Aorta (tissue), 5 donors: ENCODE measurements around the gene PROS1. TPM values are rescaled to one million over a fixed set of nuclear protein-coding genes. Genes with fewer than 3 reads are reported as not detected.
"Not testable (repeated sequence)": the region's sequence is repeated elsewhere in the genome, so short reads cannot be mapped to it uniquely, and the experiment has no call there.

Experiments
- ATAC-seq: fragments of 200-7000 bp; cut with Tn5 transposase; one replicate; pipeline ENCODE4 v1.9.1; 2022; ENCODE audit warnings: moderate library complexity; ENCODE audit not compliant: low FRiP score
- DNase-seq, 2 donors: peaks; one replicate each; pipeline ENCODE4 v3.0.0-alpha.2; 2020
- H3K27ac ChIP-seq, 2 donors: one replicate each; pipeline ENCODE4 v1.5.1; 2013; ENCODE audit warnings: low read length in 2 of 2, mild to moderate bottlenecking in 2 of 2, moderate library complexity in 2 of 2, control low read depth in 1 of 2, inconsistent platforms in 1 of 2, low read depth in 1 of 2
- H3K27me3 ChIP-seq, 2 donors: one replicate each; pipeline ENCODE4 v1.6.1; 2013; ENCODE audit warnings: control low read depth in 1 of 2, low read length in 1 of 2, mild to moderate bottlenecking in 1 of 2, moderate library complexity in 1 of 2; ENCODE audit not compliant: insufficient read depth in 2 of 2, control insufficient read depth in 1 of 2
- H3K36me3 ChIP-seq, 2 donors: one replicate each; pipeline ENCODE4 v1.6.1; 2013; ENCODE audit warnings: control low read depth in 1 of 2, low read length in 1 of 2, mild to moderate bottlenecking in 1 of 2; ENCODE audit not compliant: insufficient read depth in 2 of 2, control insufficient read depth in 1 of 2
- H3K4me1 ChIP-seq, 2 donors: one replicate each; pipeline ENCODE4 v1.6.1; 2013; ENCODE audit warnings: low read length in 2 of 2, control low read depth in 1 of 2, mild to moderate bottlenecking in 1 of 2, moderate library complexity in 1 of 2; ENCODE audit not compliant: insufficient read depth in 2 of 2, control insufficient read depth in 1 of 2
- H3K4me3 ChIP-seq, 2 donors: one replicate each; pipeline ENCODE4 v1.5.1; 2013; ENCODE audit warnings: low read length in 2 of 2, control low read depth in 1 of 2, mild to moderate bottlenecking in 1 of 2
- H3K9me3 ChIP-seq: one replicate; pipeline ENCODE4 v1.6.1; 2013; ENCODE audit warnings: mild to moderate bottlenecking, low read length; ENCODE audit not compliant: control insufficient read depth
- WGBS, 2 donors: extraction: QIAGEN DNeasy Blood & Tissue Kit; methylation state at CpG; one replicate each; pipeline ENCODE4 v1.1.7; 2013; 5-methylcytosine and 5-hydroxymethylcytosine counted together
- intact Hi-C, 2 donors: fragments of 100-400 bp; cut with DNase I; formaldehyde crosslinking; loops; one replicate each; pipeline versions ENCODE4 v1.14.2 to v1.15.0; 2022
- polyA plus RNA-seq, 2 donors: library from polyadenylated mRNA; stranded (reverse); fragments of 200-250 nt; gene quantifications; one replicate each; pipeline ENCODE4 v1.2.3, GENCODE V29; 2013
- total RNA-seq, 2 donors: library from RNA; stranded (reverse); fragmentation: NEBNext Ultra II Directional; extraction: Animal tissue kit (Norgen Biotek cat#: 25700); gene quantifications; one replicate each; pipeline ENCODE4 v1.2.1, GENCODE V29; 2021
- donor health status: healthy with polysubstance abuse.
- donor health status: Bipolar disorder and iron deficiency.
- donor health status: DM: no; HTN: no; CAD: no.
- donor health status: DM: no; HTN: no; CAD: no.
- donor health status: DM: yes; HTN: yes; CAD: no.

PROS1 gene
- total and polyA plus RNA-seq, 4 donors: 40.5 to 132 (median 103) TPM

- DNase-seq (no peak), ATAC-seq (no peak)
- WGBS, 2 donors: 92% methylated on average over 5 of the region's 5 CpGs
- Histone ChIP-seq H3K4me1 (no peaks in the 10 kb centered on the region), H3K4me3 (no peak overlapping the region), H3K9me3 (no peaks in the 10 kb centered on the region), H3K27me3 (no peaks in the 10 kb centered on the region), H3K27ac (no peak overlapping the region), H3K36me3 (no peaks in the 10 kb centered on the region)
- intact Hi-C loops: loop anchor here in 1 of 2 donors (5.0 kb wide), 1 partner anchor 78 kb away; the partner anchor contains the start of genes DHFR2 and NSUN3
These were observed 10.9 kb upstream of the PROS1 start for GRCh38 chr3:93984618-93985017.

GRCh38 chr3:93983408-93983807 is 9.7 kb upstream of the PROS1 start:
- 92 to 94% methylated on average over 3 of the region's 3 CpGs for WGBS, 2 donors
- H3K36me3 ChIP-seq: no peaks in the 10 kb centered on the region
- no peaks in the 10 kb centered on the region for H3K4me1 ChIP-seq
- no peaks in the 10 kb centered on the region for H3K9me3 ChIP-seq
- ATAC-seq: no peak
- DNase-seq: no peak
- no peak overlapping the region for H3K27ac ChIP-seq
- H3K27me3 ChIP-seq: no peaks in the 10 kb centered on the region
- intact Hi-C loops: loop anchor here in 1 of 2 donors (5.0 kb wide), 1 partner anchor 79 kb away; the partner anchor contains the start of genes DHFR2 and NSUN3
- H3K4me3 ChIP-seq: no peak overlapping the region

GRCh38 chr3:93981649-93982048 is 8.0 kb upstream of the PROS1 start:
- no peak overlapping the region for H3K27ac ChIP-seq
- intact Hi-C loops: loop anchor here in 1 of 2 donors (5.0 kb wide), 1 partner anchor 81 kb away; the partner anchor contains the start of genes DHFR2 and NSUN3

GRCh38 chr3:93979850-93980676 is 6.4 kb upstream of the PROS1 start, which contains the start of gene ARL13B:
TSS of gene ARL13B (plus strand) at chr3:93980155. CDS start at chr3:93980424, 269 bp downstream.
- peak within 1 kb of the TSS in 1 of 2 donors; percentile 71 for H3K27ac ChIP-seq

More at GRCh38 chr3:93981649-93982048, 8.0 kb upstream of the PROS1 start:
- Histone ChIP-seq H3K9me3 (no peaks in the 10 kb centered on the region), H3K36me3 (no peaks in the 10 kb centered on the region), H3K4me1 (no peaks in the 10 kb centered on the region), H3K27me3 (no peaks in the 10 kb centered on the region), H3K4me3 (no peak overlapping the region)
- ATAC-seq (no peak), DNase-seq (no peak)
- WGBS, 2 donors: 96 to 97% methylated on average over 13 of the region's 13 CpGs

GRCh38 chr3:93969997-93970396 is 3.7 kb downstream of the PROS1 start:
- peak overlapping the region in 1 of 2 donors; percentile 25 for H3K27ac ChIP-seq
- ATAC-seq (no peak), DNase-seq (no peak)
- H3K27me3 ChIP-seq: no peaks in the 10 kb centered on the region
- no peak overlapping the region for H3K4me3 ChIP-seq
- no peaks in the 10 kb centered on the region for H3K9me3 ChIP-seq
- H3K36me3 ChIP-seq: no peaks in the 10 kb centered on the region
- WGBS, 2 donors: 93 to 96% methylated on average over 1 of the region's 1 CpG
- peaks cover 0 to 5% of the 10 kb centered on the region in 2 donors for H3K4me1 ChIP-seq
- intact Hi-C loops: loop anchor here in 1 of 2 donors (5.0 kb wide), 1 partner anchor 58 kb away; no protein-coding TSS in a partner anchor

More at GRCh38 chr3:93979850-93980676, 6.4 kb upstream of the PROS1 start, which contains the start of gene ARL13B:
- ATAC-seq (peak; percentile 100), DNase-seq (peak; percentile 98 to 99)
- Histone ChIP-seq H3K4me3 (peak within 1 kb of the TSS; percentile 59 to 69), H3K27me3 (no peaks in the 10 kb centered on the region), H3K4me1 (no peaks in the 10 kb centered on the region), H3K9me3 (no peaks in the 10 kb centered on the region), H3K36me3 (no peaks in the 10 kb centered on the region)
- intact Hi-C loops: loop anchor here in 1 of 2 donors (5.0 kb wide), 1 partner anchor 82 kb away; the partner anchor contains the start of genes DHFR2 and NSUN3
- WGBS, 2 donors: 0% methylated on average over 64 to 66 of the region's 66 CpGs

GRCh38 chr3:93969443-93969842 is 4.3 kb downstream of the PROS1 start:
- Histone ChIP-seq H3K4me3 (no peak overlapping the region), H3K36me3 (no peaks in the 10 kb centered on the region), H3K27me3 (no peaks in the 10 kb centered on the region), H3K9me3 (no peaks in the 10 kb centered on the region), H3K4me1 (peaks cover 0 to 5% of the 10 kb centered on the region in 2 donors), H3K27ac (peak overlapping the region in 1 of 2 donors; percentile 40)
- ATAC-seq: no peak
- WGBS, 2 donors: 57 to 65% methylated on average over 3 of the region's 3 CpGs
- intact Hi-C loops: no loop called here
- DNase-seq: no peak

- ATAC-seq, DNase-seq, H3K4me3 ChIP-seq, H3K9me3 ChIP-seq, intact Hi-C loops, H3K36me3 ChIP-seq, H3K27me3 ChIP-seq, H3K27ac ChIP-seq: not testable (repeated sequence)
- WGBS, 2 donors: 96% methylated on average over 19 of the region's 19 CpGs
- H3K4me1 ChIP-seq: peaks cover 8 to 12% of the 10 kb centered on the region in 2 donors
These were observed 8.6 kb downstream of the PROS1 start for GRCh38 chr3:93965106-93965505.

- no peaks in the 10 kb centered on the region for H3K27me3 ChIP-seq
- no peak for ATAC-seq
- DNase-seq: no peak
- 85 to 86% methylated on average over 3 of the region's 3 CpGs for WGBS, 2 donors
- intact Hi-C loops: no loop called here
- no peak overlapping the region for H3K4me3 ChIP-seq
- no peak overlapping the region for H3K27ac ChIP-seq
- peaks cover 8% of the 10 kb centered on the region in 2 donors for H3K4me1 ChIP-seq
- H3K9me3 ChIP-seq: no peaks in the 10 kb centered on the region
- H3K36me3 ChIP-seq: peaks cover 0 to 2% of the 10 kb centered on the region in 2 donors
These were observed 10.9 kb downstream of the PROS1 start for GRCh38 chr3:93962798-93963197.
